DOHH2 (cell line): ENCODE data around the gene WDR18.

Experiments used
- H3F3A ChIP-seq: fragments of 200-600 bp; sonication (generic), shearing (Covaris generic); 2 replicates; pipeline ENCODE4 v1.6.0; 2016; ENCODE audit warnings: antibody characterized with exemption, mild to moderate bottlenecking; ENCODE audit not compliant: control insufficient read depth, insufficient read depth
- H3K27ac ChIP-seq: fragments of 200-600 bp; sonication (generic); 2 replicates; pipeline ENCODE4 v1.5.1; 2014; ENCODE audit warnings: low read depth, mild to moderate bottlenecking, low read length, moderate library complexity
- H3K27me3 ChIP-seq: fragments of 200-600 bp; sonication (generic); 2 replicates; pipeline ENCODE4 v1.6.1; 2014; ENCODE audit warnings: mild to moderate bottlenecking, low read length, mixed read lengths; ENCODE audit not compliant: control insufficient read depth
- H3K36me3 ChIP-seq: fragments of 200-600 bp; sonication (generic); 2 replicates; pipeline ENCODE4 v1.6.1; 2014; ENCODE audit warnings: mild to moderate bottlenecking, low read length, moderate library complexity, mixed read lengths; ENCODE audit not compliant: control insufficient read depth
- H3K4me1 ChIP-seq: fragments of 200-600 bp; sonication (generic); 2 replicates; pipeline ENCODE4 v1.6.1; 2014; ENCODE audit warnings: mild to moderate bottlenecking, low read length, mixed read lengths; ENCODE audit not compliant: control insufficient read depth
- H3K4me2 ChIP-seq: fragments of 200-600 bp; sonication (generic); 2 replicates; pipeline ENCODE4 v1.6.0; 2014; ENCODE audit warnings: mild to moderate bottlenecking, low read length, moderate library complexity
- H3K4me3 ChIP-seq: fragments of 200-600 bp; sonication (generic); 2 replicates; pipeline ENCODE4 v1.5.1; 2014; ENCODE audit warnings: mild to moderate bottlenecking, low read length, mixed read lengths
- H3K79me2 ChIP-seq: fragments of 200-600 bp; sonication (generic); 2 replicates; pipeline ENCODE4 v1.6.1; 2014; ENCODE audit warnings: mild to moderate bottlenecking, low read length, mixed read lengths; ENCODE audit not compliant: control insufficient read depth
- H3K9me2 ChIP-seq: fragments of 200-600 bp; sonication (generic); replicated peaks from 2 replicates; pipeline ENCODE4 v1.6.1; 2014; ENCODE audit warnings: mild to moderate bottlenecking, low read length, mixed read lengths; ENCODE audit not compliant: control insufficient read depth
- H3K9me3 ChIP-seq: fragments of 200-600 bp; sonication (generic); 2 replicates; pipeline ENCODE4 v1.6.1; 2014; ENCODE audit warnings: antibody characterized with exemption, low read length, mixed read lengths; ENCODE audit not compliant: control insufficient read depth, insufficient read depth
- H4K20me1 ChIP-seq: fragments of 200-600 bp; sonication (generic); 2 replicates; pipeline ENCODE4 v1.6.0; 2014; ENCODE audit warnings: low read depth, mild to moderate bottlenecking, antibody characterized with exemption, low read length, moderate library complexity; ENCODE audit not compliant: control insufficient read depth, insufficient read depth
- CTCF ChIP-seq: fragments of 200-600 bp; sonication (generic); IDR thresholded peaks from one replicate; pipeline ENCODE4 v1.5.1; 2014; ENCODE audit warnings: antibody characterized with exemption, mild to moderate bottlenecking, low read depth, low read length; ENCODE audit not compliant: poor library complexity, severe bottlenecking
- EZH2phosphoT487 ChIP-seq: fragments of 200-600 bp; sonication (generic); IDR thresholded peaks from 2 replicates; pipeline ENCODE4 v1.6.1; 2017; ENCODE audit warnings: borderline replicate concordance, mild to moderate bottlenecking, antibody characterized with exemption, low read length, moderate library complexity, mixed read lengths

Gene WDR18

DNA sequence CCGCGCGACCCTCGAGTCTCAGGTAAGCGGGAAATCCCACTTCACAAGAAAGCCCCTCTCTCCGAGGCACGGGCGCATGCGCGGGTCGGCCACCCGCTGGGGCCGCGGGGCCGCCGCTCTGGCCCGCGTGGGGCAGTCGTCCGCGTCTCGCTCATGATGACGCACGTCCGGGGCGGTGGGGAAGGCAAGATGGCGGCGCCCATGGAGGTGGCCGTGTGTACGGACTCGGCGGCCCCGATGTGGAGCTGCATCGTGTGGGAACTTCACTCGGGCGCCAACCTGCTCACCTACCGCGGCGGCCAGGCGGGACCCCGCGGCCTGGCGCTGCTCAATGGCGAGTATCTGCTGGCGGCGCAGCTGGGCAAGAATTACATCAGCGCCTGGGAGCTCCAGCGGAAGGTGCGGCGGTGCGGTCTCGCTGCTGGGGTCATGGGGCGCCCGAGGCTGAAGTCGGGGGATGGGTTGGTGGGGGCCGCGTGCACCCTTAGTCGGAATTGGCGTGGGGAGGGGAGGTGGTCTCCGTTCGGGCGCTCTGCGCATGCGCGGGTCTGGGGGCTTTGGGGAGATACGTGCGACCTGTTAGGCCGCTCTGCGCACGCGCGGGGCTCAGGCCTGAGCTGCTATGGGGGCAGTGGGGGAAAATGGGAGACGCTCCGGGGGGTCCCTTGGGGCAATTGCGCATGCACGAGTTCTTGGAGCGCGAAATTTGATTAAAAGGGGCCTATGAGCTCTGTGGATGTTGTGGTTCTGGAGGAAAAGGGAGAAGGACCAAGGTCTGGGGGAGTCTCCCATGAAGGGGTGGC is at the start of gene WDR18:
Gene WDR18 (plus strand): TSS at position 181 of the 803 bp plus-strand sequence. CDS start 9 bp downstream, at position 190.
- H3K36me3 ChIP-seq = peaks cover 30% of the 10 kb centered on the region
- peaks cover 4% of the 10 kb centered on the region for H3F3A ChIP-seq
- no peaks in the 10 kb centered on the region for H3K9me3 ChIP-seq
- no peak for TF ChIP-seq CTCF
- no peak for TF ChIP-seq EZH2phosphoT487
- no peaks in the 10 kb centered on the region for H3K9me2 ChIP-seq
- peak within 1 kb of the TSS; percentile 85 for H3K4me2 ChIP-seq
- H4K20me1 ChIP-seq = no peaks in the 10 kb centered on the region
- H3K27ac ChIP-seq = peak within 1 kb of the TSS; percentile 30; the same call in 1 of the 2 replicates
- peaks cover 10% of the 10 kb centered on the region for H3K27me3 ChIP-seq
- H3K4me3 ChIP-seq = peak within 1 kb of the TSS; percentile 79
- H3K4me1 ChIP-seq = peaks cover 20% of the 10 kb centered on the region
- H3K79me2 ChIP-seq = peaks cover 17% of the 10 kb centered on the region

DNA sequence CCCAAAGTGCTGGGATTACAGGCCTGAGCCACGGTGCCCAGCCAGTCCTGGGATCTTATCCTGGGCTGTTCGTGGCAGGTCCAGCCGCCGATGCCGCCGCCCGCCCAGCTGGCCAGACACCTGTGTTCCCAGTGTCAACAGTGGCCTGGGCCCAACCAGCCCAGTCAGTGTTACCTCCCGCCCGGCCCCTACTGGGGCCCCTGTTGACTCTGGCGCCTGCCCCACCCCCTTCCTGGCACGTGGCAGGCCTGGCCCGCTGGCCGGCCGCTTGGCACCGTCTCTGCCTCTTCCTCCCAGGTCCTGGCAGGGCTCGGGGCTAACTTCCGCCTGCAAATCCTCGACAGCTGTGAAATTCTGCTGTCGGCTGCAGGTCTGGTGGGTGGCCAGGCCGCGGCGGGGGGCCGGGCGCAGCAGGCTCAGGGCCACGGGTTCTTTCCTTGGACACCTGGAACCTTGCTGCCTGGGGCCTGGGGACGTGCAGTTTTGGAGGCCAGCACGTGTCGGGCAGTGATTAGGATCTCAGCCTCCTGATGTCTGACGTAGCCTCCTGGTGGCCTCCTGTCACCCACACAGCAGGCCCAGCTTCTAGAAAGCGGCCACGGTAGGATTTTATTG is 49.2 kb upstream of the WDR18 start:
- no peaks in the 10 kb centered on the region for H3K4me1 ChIP-seq
- H3K4me3 ChIP-seq = no peak overlapping the region
- no peaks in the 10 kb centered on the region for H3K9me2 ChIP-seq
- no peaks in the 10 kb centered on the region for H3K79me2 ChIP-seq
- no peaks in the 10 kb centered on the region for H3K9me3 ChIP-seq
- no peak overlapping the region for H3K4me2 ChIP-seq
- H4K20me1 ChIP-seq = 0 out of 2 replicates have a peak, but pooled peaks cover 3% of the 10 kb centered on the region
- peaks cover 18% of the 10 kb centered on the region; the same call in 1 of the 2 replicates for H3K27me3 ChIP-seq
- TF ChIP-seq CTCF (no peak), EZH2phosphoT487 (no peak)
- H3K36me3 ChIP-seq = no peaks in the 10 kb centered on the region
- no peaks in the 10 kb centered on the region for H3F3A ChIP-seq
- no peak overlapping the region for H3K27ac ChIP-seq

DNA sequence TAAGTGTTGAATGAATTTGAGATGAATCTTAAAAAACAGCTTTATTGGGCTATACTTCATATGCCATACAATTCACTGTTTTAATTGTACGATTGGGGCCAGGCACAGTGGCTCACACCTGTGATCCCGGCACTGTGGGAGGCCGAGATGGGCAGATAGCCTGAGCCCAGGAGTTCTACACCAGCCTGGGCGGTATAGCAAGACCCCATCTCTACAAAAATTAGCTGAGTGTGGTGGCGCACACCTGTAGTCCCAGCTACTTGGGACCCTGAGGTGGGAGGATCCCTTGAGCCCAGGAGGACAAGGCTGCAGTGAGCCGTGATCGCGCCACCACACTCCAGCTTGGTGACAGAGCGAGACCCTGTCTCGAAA is 48.0 kb upstream of the WDR18 start:
- Histone ChIP-seq H3K27me3 (peaks cover 27% of the 10 kb centered on the region), H3K4me1 (no peaks in the 10 kb centered on the region; the same call in 1 of the 2 replicates), H3K36me3 (no peaks in the 10 kb centered on the region), H3K9me3 (no peaks in the 10 kb centered on the region), H3K4me2 (no peak overlapping the region), H3F3A (no peaks in the 10 kb centered on the region), H3K4me3 (no peak overlapping the region), H3K79me2 (no peaks in the 10 kb centered on the region), H3K27ac (no peak overlapping the region), H3K9me2 (no peaks in the 10 kb centered on the region), H4K20me1 (0 out of 2 replicates have a peak, but pooled peaks cover 3% of the 10 kb centered on the region)
- TF ChIP-seq CTCF (no peak), EZH2phosphoT487 (no peak)
